GM19324 (cell line): ENCODE results near the gene ISG15.

Experiments
- ATAC-seq: cut with Tn5 transposase; IDR thresholded peaks from one replicate; pipeline ENCODE4 v1.9.1; 2021; ENCODE audit warnings: mild to moderate bottlenecking, moderate library complexity; ENCODE audit not compliant: unreplicated experiment, low FRiP score

The ISG15 gene

GRCh38 chr1:1041873-1042272 lies 28.6 kb downstream of the ISG15 start:
- ATAC-seq, result no peak

- no peak for ATAC-seq
Observed at GRCh38 chr1:1042835-1043234, 29.5 kb downstream of the ISG15 start.

- ATAC-seq, result no peak
Observed at GRCh38 chr1:1043411-1043810, 30.1 kb downstream of the ISG15 start.

- no peak for ATAC-seq
Observed at GRCh38 chr1:1043921-1044320, 30.6 kb downstream of the ISG15 start.

- no peak for ATAC-seq
Observed at GRCh38 chr1:1044455-1045078, 31.3 kb downstream of the ISG15 start.

- ATAC-seq, result no peak
Observed at GRCh38 chr1:1045129-1045528, 31.8 kb downstream of the ISG15 start.

GRCh38 chr1:1046243-1046642 lies 32.9 kb downstream of the ISG15 start:
- no peak for ATAC-seq

- ATAC-seq, result no peak
Observed at GRCh38 chr1:1046767-1047166, 33.5 kb downstream of the ISG15 start.

GRCh38 chr1:1047407-1047806 lies 34.1 kb downstream of the ISG15 start:
- ATAC-seq, result no peak

GRCh38 chr1:1047963-1048362 lies 34.7 kb downstream of the ISG15 start:
- ATAC-seq, result no peak

GRCh38 chr1:1048765-1049164 lies 35.5 kb downstream of the ISG15 start:
- no peak for ATAC-seq

GRCh38 chr1:1049318-1050165 lies 36.2 kb downstream of the ISG15 start:
- no peak for ATAC-seq

- no peak for ATAC-seq
Observed at GRCh38 chr1:1050577-1051052, 37.3 kb downstream of the ISG15 start.

GRCh38 chr1:1051127-1051810 lies 38.0 kb downstream of the ISG15 start:
- ATAC-seq, result no peak

- ATAC-seq, result no peak
Observed at GRCh38 chr1:1052003-1052840, 38.9 kb downstream of the ISG15 start.

- ATAC-seq, result no peak
Observed at GRCh38 chr1:1053022-1053421, 39.7 kb downstream of the ISG15 start.

- no peak for ATAC-seq
Observed at GRCh38 chr1:1053682-1054081, 40.4 kb downstream of the ISG15 start.

GRCh38 chr1:1054099-1054700 lies 40.9 kb downstream of the ISG15 start:
- no peak for ATAC-seq

- ATAC-seq, result no peak
Observed at GRCh38 chr1:1054971-1055370, 41.7 kb downstream of the ISG15 start.
